Natural killer cell treated with Interleukin-12 subunit alpha and Interleukin-12 subunit beta and Interleukin-15 and Interleukin-18, amount 100 ng/mL, for 72 hours (primary cell): ENCODE results near the gene S1PR1. TPM values are rescaled to one million over a fixed set of nuclear protein-coding genes. Genes with fewer than 3 reads are reported as not detected.

Source experiments
- ATAC-seq, 2 donors: fragments of 150-1000 bp; cut with Tn5 transposase in 1 of 2; sonication (Bioruptor Pico), chemical (Tn5 transposase) in 1 of 2; 2 replicates each; pipeline ENCODE4 v1.10.0; 2021
- DNase-seq: peaks from one replicate; pipeline ENCODE4 v3.0.0; 2022; ENCODE audit warnings: low spot score
- H3K27ac Mint-ChIP-seq, 2 donors: 1 replicate in 1 of 2; 2 replicates in 1 of 2; pipeline ENCODE4 v1.8.0; 2022; ENCODE audit warnings: mixed read lengths in 2 of 2, mild to moderate bottlenecking in 1 of 2, moderate library complexity in 1 of 2
- H3K27me3 Mint-ChIP-seq, 2 donors: 1 replicate in 1 of 2; 2 replicates in 1 of 2; pipeline ENCODE4 v1.8.0; 2022; ENCODE audit warnings: mixed read lengths in 2 of 2
- H3K36me3 Mint-ChIP-seq: one replicate; pipeline ENCODE4 v1.8.0; 2022; ENCODE audit warnings: mixed read lengths
- H3K4me1 Mint-ChIP-seq, 2 donors: 1 replicate in 1 of 2; 2 replicates in 1 of 2; pipeline ENCODE4 v1.8.0; 2022; ENCODE audit warnings: low read depth in 2 of 2, mixed read lengths in 2 of 2, mild to moderate bottlenecking in 1 of 2
- H3K4me3 Mint-ChIP-seq: one replicate; pipeline ENCODE4 v1.8.0; 2022; ENCODE audit warnings: mixed read lengths
- H3K9me3 Mint-ChIP-seq: 2 replicates; pipeline ENCODE4 v1.8.0; 2022; ENCODE audit warnings: mixed read lengths
- total RNA-seq, 2 donors: library from RNA; stranded (reverse); gene quantifications; one replicate each; pipeline ENCODE4 v1.2.3, GENCODE V29; 2022

Gene S1PR1
- total RNA-seq, 2 donors from 2014 or later = 11.8 to 49.3 TPM

DNA sequence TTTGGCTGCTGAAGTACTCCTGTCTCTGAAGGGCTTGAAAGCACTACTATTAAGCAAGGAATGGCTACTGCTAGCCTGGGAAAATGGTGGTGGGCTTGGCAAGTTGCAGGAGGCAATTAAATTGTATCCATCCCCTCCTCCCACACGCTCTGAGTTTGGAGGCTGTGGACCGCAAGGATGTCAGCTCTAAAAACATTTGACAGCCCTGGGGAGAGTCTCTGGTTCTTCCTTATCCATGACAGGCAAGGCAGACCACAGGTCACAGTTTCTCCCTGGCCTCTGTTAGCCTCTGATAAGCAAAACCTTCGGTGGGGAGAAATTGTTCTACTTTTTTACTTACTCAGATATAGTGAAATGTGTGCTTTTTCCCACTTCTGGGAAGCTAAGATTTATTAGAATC, 46.6 kb downstream of the S1PR1 start:
- DNase-seq = no peak
- no peaks in the 10 kb centered on the region for H3K9me3 Mint-ChIP-seq
- no peaks in the 10 kb centered on the region for H3K27me3 Mint-ChIP-seq
- H3K27ac Mint-ChIP-seq = peak overlapping the region; percentile 77 to 91
- no peak for ATAC-seq
- no peaks in the 10 kb centered on the region for H3K36me3 Mint-ChIP-seq
- peaks cover 76 to 83% of the 10 kb centered on the region in 2 donors for H3K4me1 Mint-ChIP-seq
- peak overlapping the region; percentile 85 for H3K4me3 Mint-ChIP-seq

DNA sequence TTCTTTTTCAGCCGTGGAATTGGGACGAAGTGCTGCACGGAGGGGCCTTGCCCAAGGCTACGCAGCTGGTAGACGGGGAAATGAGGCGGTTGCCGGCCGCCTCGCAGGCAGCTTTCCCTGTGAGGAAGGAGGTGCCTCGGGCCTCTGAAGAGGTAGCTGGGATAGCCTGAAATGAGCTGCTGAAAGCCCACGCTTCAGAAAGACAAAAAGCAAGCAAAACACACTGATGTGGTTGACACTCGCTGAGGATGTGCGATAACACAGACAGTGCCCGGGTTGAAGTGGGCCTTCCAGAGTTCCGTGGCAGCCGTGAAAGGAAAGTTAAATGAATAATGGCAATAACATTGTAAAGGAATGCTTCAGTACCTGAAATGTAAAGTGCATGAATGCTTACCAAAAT, 47.2 kb downstream of the S1PR1 start:
- Mint-ChIP-seq H3K27ac (peak overlapping the region; percentile 77 to 91), H3K27me3 (no peaks in the 10 kb centered on the region), H3K9me3 (no peaks in the 10 kb centered on the region), H3K4me3 (peak overlapping the region; percentile 85), H3K36me3 (no peaks in the 10 kb centered on the region), H3K4me1 (peaks cover 76 to 83% of the 10 kb centered on the region in 2 donors)
- peak; percentile 67 for DNase-seq
- ATAC-seq = peak; percentile 65 to 66

DNA sequence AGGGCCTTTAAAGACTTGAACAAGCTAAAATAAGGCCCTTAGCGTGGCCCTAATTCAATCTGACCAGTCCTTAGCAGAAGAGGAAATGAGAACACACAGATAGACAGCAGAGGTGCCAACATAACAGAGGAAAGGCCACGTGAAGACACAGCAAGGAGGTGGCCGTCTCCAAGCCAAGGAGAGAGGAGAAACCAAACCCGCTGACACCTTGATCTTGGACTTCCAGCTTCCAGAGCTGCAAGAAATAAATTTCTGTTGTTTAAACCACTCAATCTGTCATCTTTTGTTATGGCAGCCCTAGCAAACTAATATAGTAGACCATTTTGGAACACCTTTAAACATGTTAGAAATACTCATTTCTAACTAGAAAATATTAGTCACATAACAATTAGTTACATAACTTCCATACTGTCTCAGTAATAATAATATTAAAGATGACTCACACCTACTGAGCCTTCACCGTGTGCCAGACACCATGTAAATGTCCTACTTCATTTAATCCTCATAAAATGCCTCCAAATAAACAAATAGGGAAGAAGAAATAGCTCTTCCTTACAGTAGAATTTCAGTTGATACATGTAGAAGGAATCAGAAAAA, 47.9 kb downstream of the S1PR1 start:
- no peaks in the 10 kb centered on the region for H3K36me3 Mint-ChIP-seq
- H3K27ac Mint-ChIP-seq = peak overlapping the region; percentile 77 to 91
- no peaks in the 10 kb centered on the region for H3K27me3 Mint-ChIP-seq
- H3K4me1 Mint-ChIP-seq = peaks cover 70 to 77% of the 10 kb centered on the region in 2 donors
- H3K9me3 Mint-ChIP-seq = no peaks in the 10 kb centered on the region
- DNase-seq = no peak
- ATAC-seq = peak in 1 of 2 donors; percentile 34
- H3K4me3 Mint-ChIP-seq = peak overlapping the region; percentile 85

DNA sequence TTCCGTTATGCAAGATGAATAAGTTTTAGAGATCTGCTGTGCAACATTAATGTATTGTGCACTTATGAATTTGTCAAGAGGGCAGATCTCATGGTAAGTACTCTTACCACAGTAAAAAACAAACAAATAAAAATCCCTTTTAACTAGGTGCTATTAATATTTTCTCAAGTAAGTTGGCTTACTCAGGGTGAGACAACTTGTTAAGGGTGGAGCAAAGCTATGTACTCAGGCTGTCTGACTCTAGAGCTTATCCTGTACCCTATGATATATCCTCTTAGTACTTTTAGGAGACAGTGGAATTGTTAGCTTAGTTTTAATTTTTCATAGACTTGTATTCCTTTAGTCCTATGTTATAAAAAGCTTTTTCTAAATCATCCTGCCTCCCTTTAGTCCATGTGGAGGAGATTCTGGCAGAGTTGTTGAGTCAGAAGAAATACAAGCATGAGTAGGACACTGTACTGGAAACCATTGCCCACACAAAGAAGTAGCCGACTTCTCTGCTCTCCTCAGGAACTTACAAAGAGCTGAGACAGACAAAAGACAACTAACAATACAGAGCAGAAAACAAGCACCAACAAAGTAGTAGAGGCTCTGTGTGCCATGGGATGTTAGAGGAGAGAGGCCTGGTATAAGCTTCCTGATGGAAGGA, 49.2 kb downstream of the S1PR1 start:
- H3K36me3 Mint-ChIP-seq = no peaks in the 10 kb centered on the region
- no peaks in the 10 kb centered on the region for H3K27me3 Mint-ChIP-seq
- DNase-seq (no peak), ATAC-seq (no peak)
- H3K4me1 Mint-ChIP-seq = peaks cover 68 to 75% of the 10 kb centered on the region in 2 donors
- no peaks in the 10 kb centered on the region for H3K9me3 Mint-ChIP-seq
- peak overlapping the region; percentile 77 to 91 for H3K27ac Mint-ChIP-seq
- H3K4me3 Mint-ChIP-seq = no peak overlapping the region

DNA sequence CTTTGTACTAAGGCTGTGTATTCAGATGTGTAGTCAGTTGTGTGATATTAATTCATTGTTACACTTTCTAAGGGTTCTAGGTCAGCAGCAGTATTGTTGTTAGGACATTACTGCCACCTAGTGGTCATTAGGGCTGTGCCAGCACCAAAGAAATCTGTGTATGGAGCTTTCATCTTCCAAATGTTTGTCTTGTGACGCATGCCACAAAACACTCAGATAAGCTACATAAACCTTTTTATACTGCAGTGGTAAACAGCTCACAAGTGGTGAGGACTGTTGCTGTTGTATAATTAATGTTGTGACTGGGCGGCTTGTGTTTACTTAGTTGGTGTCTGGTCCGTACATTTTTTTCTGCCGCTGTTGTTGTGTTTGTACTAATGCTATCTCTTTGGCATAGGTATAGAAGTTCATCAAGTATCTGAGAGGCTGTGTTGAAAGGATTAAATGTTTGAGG, 51.7 kb downstream of the S1PR1 start:
- ATAC-seq = peak; percentile 51 to 70
- no peak overlapping the region for H3K4me3 Mint-ChIP-seq

DNA sequence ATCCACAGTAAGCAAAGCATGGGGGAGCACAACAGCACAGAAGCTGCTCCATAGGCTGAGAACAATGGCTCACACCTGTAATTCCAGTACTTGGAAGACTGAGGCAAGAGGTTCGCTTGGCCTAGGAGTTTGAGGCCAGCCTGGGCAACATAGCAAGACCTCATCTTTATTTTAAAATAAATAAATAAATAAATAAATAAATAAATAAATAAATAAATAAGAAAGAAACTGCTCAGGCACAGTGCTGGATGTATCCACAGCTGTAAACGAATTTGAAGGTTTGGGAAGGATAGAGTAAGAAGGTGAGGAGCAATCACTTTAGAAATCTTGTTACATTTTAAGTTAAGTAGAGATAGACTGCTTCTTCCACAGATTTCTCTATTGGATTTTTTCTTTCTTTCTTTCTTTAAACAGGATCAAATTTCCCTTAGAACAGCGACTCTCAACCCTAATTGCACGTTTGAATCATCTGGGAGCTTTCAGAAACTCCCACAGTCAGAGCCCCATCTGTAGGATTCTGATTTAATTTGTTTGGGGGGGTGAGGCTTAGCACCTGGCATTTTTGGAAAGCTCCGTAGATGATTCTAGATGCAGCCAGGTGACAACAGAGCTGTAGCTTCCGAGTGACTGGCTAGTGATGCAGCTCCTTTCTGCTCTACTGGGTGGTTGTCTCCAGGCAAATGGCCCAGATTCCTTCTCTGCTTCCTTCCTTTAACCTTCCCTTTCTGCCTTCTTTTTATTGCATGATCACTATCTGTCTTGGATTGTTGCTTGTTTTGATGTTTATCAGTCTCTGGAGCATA, 53.5 kb downstream of the S1PR1 start:
- no peaks in the 10 kb centered on the region for H3K27me3 Mint-ChIP-seq
- ATAC-seq = no peak
- H3K4me1 Mint-ChIP-seq = peaks cover 57 to 64% of the 10 kb centered on the region in 2 donors
- no peaks in the 10 kb centered on the region for H3K36me3 Mint-ChIP-seq
- no peaks in the 10 kb centered on the region for H3K9me3 Mint-ChIP-seq
- H3K27ac Mint-ChIP-seq = peak overlapping the region; percentile 66 to 89
- peak overlapping the region; percentile 77 for H3K4me3 Mint-ChIP-seq
- no peak for DNase-seq

More for the DNA sequence above, 51.7 kb downstream of the S1PR1 start:
- peak; percentile 69 for DNase-seq
- H3K27ac Mint-ChIP-seq = peak overlapping the region; percentile 53 to 69
- H3K27me3 Mint-ChIP-seq = no peaks in the 10 kb centered on the region
- H3K36me3 Mint-ChIP-seq = no peaks in the 10 kb centered on the region
- H3K9me3 Mint-ChIP-seq = no peaks in the 10 kb centered on the region
- peaks cover 60 to 70% of the 10 kb centered on the region in 2 donors for H3K4me1 Mint-ChIP-seq

Other genes with a start within 250 kb of the S1PR1 start
- gene DPH5, start 211.2 kb upstream of the S1PR1 start, total RNA-seq = 10 to 100 TPM; 20.1 to 28.9 TPM